BE2C (cell line): ENCODE results near the gene ANKRD44.
"Not testable (repeated sequence)": the region's sequence is repeated elsewhere in the genome, so short reads cannot be mapped to it uniquely, and the experiment has no call there.

Experiments
- DNase-seq: peaks from one replicate; pipeline ENCODE4 v3.0.0-alpha.2; 2020
- H3K27me3 ChIP-seq: fragments of 250-450 bp; sonication (Bioruptor Pico); 2 replicates; pipeline ENCODE4 v1.5.1; 2020; ENCODE audit warnings: mild to moderate bottlenecking
- H3K36me3 ChIP-seq: fragments of 250-450 bp; sonication (Bioruptor Pico); 2 replicates; pipeline ENCODE4 v1.5.1; 2020; ENCODE audit warnings: mild to moderate bottlenecking
- H3K4me1 ChIP-seq: fragments of 250-450 bp; sonication (Bioruptor Pico); 2 replicates; pipeline ENCODE4 v1.5.1; 2020
- H3K4me3 ChIP-seq: 2 replicates; pipeline ENCODE4 v1.5.1; 2011; ENCODE audit warnings: low read depth, low read length
- H3K9me3 ChIP-seq: fragments of 250-450 bp; sonication (Bioruptor Pico); 2 replicates; pipeline ENCODE4 v1.5.1; 2020
- TF ChIP-seq, protein P1 (sequence below): IDR thresholded peaks from 2 replicates; pipeline ENCODE4 v1.5.1; 2012; ENCODE audit warnings: mild to moderate bottlenecking, low read depth, low read length

The ANKRD44 gene

DNA sequence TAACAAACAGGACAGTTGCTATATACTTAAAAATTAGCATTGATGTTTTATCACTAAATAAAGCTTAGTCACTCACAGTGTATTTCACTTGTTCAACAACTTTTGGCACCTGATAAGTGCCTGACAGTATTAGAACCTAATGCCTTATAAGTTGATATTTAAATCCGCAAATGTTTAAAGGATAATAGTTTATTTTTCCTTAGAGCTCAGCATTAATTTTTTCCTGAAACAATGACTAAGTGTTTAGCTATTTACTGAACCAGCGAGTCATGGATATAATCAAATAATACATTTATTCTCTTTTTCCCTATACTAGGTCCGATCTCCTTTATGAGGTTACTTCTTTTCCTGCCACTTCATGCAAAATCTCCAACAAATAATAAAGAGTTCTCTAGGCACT, 238.0 kb downstream of the ANKRD44 start:
- no peak overlapping the region for H3K4me3 ChIP-seq
- no peak for DNase-seq
- H3K9me3 ChIP-seq: peaks cover 3% of the 10 kb centered on the region; the same call in 1 of the 2 replicates
- H3K4me1 ChIP-seq: no peaks in the 10 kb centered on the region
- no peaks in the 10 kb centered on the region for H3K36me3 ChIP-seq
- H3K27me3 ChIP-seq: no peaks in the 10 kb centered on the region
- TF ChIP-seq, protein P1, sequence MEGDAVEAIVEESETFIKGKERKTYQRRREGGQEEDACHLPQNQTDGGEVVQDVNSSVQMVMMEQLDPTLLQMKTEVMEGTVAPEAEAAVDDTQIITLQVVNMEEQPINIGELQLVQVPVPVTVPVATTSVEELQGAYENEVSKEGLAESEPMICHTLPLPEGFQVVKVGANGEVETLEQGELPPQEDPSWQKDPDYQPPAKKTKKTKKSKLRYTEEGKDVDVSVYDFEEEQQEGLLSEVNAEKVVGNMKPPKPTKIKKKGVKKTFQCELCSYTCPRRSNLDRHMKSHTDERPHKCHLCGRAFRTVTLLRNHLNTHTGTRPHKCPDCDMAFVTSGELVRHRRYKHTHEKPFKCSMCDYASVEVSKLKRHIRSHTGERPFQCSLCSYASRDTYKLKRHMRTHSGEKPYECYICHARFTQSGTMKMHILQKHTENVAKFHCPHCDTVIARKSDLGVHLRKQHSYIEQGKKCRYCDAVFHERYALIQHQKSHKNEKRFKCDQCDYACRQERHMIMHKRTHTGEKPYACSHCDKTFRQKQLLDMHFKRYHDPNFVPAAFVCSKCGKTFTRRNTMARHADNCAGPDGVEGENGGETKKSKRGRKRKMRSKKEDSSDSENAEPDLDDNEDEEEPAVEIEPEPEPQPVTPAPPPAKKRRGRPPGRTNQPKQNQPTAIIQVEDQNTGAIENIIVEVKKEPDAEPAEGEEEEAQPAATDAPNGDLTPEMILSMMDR: no peak

DNA sequence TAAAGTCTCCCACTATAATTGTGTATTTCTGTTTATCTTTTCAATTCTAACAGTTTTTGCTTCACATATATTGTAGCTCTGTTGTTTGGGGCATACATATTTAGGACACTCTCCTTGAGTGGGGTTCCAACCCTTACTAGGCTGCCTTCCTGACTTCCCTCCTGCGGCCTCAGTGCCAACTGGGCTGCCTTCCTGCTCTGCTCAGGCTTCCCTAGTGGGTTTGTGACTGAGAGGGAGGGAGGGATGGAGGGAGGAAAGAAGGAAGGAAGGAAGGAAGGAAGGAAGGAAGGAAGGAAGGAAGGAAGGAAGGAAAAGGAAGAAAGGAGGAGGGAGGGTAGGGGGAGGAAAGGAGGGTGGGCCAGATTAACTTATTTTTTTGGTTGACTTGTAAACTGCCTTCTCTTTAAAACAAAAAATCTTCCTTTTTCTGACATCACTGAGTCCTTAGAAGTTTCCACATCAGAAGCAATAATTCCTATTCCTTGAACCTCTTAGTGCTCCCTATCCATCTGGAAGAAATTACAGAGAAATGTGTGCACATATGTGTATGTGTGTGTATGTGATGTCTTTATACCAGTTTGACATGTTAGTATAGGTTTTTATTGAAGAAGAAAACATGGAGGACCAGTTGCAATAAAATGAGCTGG, 238.7 kb downstream of the ANKRD44 start:
- Histone ChIP-seq H3K4me1 (no peaks in the 10 kb centered on the region), H3K36me3 (no peaks in the 10 kb centered on the region), H3K9me3 (peaks cover 3% of the 10 kb centered on the region; the same call in 1 of the 2 replicates), H3K27me3 (no peaks in the 10 kb centered on the region), H3K4me3 (no peak overlapping the region)
- no peak for DNase-seq
- TF ChIP-seq, protein P1: no peak

DNA sequence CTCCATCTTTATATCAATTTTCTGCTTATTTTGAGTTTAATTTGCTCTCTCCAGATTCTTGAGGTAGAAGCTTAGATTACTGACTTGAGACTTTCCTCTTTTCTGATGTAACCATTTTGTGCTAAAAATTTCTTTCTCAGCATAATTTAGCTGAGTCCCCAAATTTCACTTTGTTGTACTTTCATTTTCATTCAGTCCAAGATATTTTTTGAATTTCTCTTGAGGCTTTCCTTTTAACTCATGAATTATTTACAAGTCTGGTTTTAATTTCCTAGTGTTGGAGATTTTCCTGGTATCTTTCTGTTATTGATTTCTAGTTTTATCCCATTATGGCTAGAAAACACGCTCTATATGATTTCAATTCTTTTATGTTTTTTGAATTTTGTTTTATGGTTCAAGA, 239.4 kb downstream of the ANKRD44 start:
- H3K4me3 ChIP-seq: no peak overlapping the region
- TF ChIP-seq, protein P1: no peak
- no peaks in the 10 kb centered on the region for H3K4me1 ChIP-seq
- no peaks in the 10 kb centered on the region for H3K27me3 ChIP-seq
- no peaks in the 10 kb centered on the region for H3K36me3 ChIP-seq
- H3K9me3 ChIP-seq: no peaks in the 10 kb centered on the region
- no peak for DNase-seq

DNA sequence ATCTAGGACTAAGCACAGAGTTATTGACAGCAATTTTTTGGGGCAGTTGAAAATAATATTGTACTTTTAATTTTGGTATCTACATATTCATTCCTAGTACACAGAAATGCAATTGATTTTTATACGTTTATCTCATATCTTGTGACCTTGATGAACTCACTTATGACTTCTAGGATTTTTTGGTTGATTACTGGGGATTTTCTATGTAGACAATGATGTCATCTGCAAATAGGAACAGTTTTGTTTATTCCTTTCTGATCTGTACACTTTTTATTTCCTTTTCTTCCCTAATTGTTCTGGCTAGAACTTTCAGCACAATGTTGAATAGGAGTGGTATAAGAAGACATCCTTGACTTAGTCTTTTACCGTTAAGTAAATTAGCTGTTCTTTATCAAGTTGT, 240.6 kb downstream of the ANKRD44 start:
- H3K4me1 ChIP-seq: no peaks in the 10 kb centered on the region

DNA sequence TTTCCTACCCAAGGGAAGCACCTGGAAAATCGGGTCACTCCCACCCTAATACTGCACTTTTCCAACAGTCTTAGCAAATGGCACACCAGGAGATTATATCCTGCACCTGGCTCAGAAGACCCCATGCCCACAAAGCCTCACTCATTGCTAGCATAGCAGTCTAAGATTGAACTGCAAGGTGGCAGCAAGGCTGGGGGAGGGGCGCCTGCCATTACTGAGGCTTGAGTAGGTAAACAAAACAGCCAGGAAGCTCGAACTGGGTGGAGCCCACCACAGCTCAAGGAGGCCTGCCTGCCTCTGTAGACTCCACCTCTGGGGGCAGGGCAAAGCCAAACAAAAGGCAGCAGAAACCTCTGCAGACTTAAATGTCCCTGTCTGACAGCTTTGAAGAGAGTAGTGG, 248.0 kb downstream of the ANKRD44 start:
- not testable (repeated sequence) for H3K27me3 ChIP-seq, DNase-seq, H3K36me3 ChIP-seq, H3K4me1 ChIP-seq, H3K4me3 ChIP-seq, H3K9me3 ChIP-seq

More for the DNA sequence above, 240.6 kb downstream of the ANKRD44 start:
- no peaks in the 10 kb centered on the region for H3K9me3 ChIP-seq
- H3K27me3 ChIP-seq: no peaks in the 10 kb centered on the region
- H3K36me3 ChIP-seq: no peaks in the 10 kb centered on the region
- TF ChIP-seq, protein P1: no peak
- DNase-seq: no peak
- H3K4me3 ChIP-seq: no peak overlapping the region

DNA sequence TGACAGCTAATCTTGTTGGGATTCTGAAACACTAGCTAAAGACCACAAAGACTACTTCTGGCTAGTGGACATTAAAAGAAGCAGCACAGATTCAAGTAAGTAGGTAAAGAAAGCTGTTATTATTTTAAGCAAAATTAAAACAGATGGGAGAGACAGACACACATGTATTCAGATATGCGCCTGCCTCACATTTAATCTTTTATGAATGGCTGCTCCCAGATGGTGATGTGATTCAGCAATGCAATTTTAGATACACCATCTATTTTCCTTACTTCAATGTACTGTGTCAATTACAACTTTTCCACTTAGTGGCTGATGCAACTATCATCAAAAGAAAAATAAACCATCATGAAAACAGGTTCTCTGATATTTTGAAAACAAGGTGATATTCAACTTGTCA, 251.1 kb downstream of the ANKRD44 start:
- H3K4me1 ChIP-seq: no peaks in the 10 kb centered on the region
- no peak overlapping the region for H3K4me3 ChIP-seq
- no peak for DNase-seq
- TF ChIP-seq, protein P1: no peak
- H3K27me3 ChIP-seq: no peaks in the 10 kb centered on the region
- H3K9me3 ChIP-seq: no peaks in the 10 kb centered on the region
- no peaks in the 10 kb centered on the region for H3K36me3 ChIP-seq
